Activated CD4-positive, CD25-positive, alpha-beta regulatory T cell treated with anti-CD3 and anti-CD28 coated beads, Interleukin-2, amount 50 U/mL, for 72 hours (primary cell): ENCODE results near the gene MAP1LC3B2.

Source experiments
- DNase-seq: peaks from one replicate; pipeline ENCODE4 v3.0.0; 2021

Gene MAP1LC3B2

DNA sequence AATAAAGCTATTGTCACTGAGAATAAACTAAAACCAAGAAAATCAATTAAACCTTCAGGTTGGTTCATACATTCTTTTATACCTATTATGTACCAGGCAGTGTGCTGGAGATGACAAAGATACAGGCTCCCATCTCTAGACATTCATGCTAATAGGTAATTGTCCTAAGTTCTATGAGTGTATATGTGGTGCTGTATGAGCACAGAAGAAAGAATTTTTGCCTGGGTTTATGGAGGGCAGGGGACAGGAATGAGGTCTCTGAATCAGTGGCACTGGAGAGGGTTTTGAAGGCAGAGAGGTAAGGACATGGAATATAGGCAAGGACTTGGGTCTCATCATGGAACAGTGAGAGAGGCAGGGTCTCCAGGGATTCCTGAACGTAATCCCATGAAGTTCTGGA is 38.7 kb downstream of the MAP1LC3B2 start:
- DNase-seq, result no peak

DNA sequence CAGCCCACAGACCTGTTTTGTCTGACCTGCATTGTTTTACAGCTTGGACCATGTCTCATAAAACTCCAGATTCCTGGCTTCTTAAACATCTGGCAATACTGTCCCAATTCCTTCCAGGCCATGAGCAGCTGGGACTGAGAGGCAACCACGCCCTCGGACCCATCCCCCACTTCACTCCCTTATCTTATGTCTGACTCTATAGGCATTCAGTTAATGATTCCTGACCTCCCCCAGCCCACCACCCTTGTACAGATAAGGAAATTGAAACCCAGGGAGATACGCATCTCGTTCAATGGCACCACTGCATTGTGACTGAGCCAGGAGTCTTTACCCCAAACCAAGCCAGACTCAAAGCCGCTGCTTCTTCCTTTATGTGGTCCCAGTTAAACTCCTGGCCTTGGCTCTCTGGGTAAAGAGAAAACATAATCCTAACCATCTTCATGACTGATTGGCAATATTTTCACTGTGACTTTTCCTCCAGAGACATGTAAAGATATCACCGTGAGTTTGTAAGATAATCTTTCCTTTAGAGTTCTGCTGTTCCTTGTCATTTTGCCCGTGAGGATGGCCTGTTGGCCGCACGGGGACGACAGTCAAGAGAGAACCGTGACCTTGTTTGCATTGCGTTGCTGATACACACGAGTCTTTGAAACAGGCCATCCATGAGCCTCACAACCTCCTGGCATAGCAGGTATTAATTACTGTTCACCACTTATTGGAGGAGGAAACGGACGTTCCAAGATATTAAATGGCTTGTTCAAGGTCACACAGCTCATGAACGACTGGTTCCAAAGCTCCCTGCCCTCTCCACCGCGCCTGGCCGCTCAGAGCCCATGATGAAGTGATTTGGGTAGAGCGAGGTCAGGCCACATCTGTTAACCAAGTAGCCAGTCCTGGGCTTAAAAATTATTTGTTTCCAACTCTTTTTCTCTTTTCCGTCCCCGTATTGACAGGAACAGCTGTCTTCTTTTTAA is 39.4 kb downstream of the MAP1LC3B2 start:
- no peak for DNase-seq

DNA sequence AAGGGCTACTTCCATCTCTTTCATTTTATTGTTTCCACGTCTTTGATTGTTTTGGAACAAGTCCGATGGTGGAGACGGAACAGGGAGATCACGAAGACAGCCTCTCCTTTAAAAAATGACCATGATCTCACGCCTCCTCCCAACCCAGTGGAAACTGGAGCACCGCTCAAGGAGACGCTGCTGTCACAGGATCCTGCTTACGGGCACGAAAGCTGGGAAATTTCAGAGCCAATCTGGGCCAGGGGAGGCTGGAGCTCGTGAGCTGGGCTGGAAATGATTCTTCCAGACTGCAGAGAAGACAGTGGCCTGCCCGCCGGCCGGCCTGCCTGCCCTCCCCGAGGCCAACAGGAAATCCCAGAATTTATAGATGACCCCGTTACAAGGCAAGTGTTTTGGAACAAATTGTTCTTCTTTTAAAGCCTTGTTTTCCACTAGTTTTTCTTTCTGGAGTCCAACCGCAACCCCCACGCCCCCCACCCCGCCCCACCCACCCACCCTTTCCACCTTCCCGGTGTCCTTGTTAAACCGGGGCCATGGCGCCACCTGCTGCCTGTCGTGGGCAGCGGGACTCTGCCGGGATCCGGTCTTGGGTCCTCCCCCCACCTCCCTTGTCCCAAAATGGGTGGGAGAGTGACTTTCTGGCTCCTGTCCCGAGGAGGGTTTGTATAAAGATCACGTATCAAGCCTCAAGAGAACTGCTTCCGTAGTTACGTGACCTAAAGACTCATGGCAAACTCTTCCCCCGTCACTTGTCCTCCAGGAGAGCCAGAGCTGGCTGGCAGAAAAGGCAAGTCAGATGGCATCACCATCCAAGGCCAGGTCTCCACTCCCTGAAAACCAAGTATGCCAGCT is 40.3 kb downstream of the MAP1LC3B2 start:
- peak; percentile 61 for DNase-seq

DNA sequence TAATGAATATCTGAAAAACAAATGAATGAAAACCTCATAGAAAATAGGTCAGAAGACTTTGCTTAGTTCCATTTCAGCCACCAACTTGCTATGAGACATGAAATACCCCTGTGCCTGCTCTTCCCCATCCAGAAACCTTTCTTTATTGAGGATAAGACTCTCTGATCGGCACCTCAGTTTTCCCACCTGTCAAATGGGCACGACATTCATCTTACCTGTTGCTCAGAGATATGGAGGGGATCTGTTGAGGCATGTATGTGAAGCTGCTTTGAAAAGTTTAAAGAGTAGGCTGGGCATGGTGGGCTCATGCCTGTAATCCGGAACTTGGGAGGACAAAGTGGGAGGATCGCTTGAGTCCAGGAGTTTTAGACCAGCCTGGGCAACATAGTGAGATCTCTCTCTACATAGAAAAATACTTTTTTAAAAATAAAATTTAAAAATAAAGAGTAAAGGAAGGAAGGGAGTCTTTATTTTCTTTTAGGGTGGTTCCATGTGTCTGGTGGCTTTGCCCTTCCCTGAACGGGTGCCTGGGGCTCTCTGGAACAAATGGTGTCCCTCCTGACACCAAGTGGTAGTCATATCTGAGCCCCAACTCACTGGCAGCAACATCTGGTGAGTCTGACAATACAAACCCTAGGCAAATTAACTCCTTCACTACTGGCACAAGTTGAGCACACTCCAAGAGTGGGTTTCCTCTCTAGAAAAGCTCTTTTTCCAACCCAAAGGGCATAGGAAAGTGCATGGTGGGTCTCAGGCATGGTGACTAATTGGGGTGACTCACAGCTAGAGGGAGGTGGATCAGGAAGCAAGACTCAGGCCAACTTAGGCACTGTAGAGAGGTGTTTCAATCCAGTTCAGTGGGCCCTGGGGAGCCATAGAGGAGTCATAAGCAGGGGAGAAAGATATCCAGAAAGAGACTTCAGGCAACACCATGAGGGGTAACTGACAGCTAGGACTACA is 42.1 kb downstream of the MAP1LC3B2 start:
- no peak for DNase-seq

DNA sequence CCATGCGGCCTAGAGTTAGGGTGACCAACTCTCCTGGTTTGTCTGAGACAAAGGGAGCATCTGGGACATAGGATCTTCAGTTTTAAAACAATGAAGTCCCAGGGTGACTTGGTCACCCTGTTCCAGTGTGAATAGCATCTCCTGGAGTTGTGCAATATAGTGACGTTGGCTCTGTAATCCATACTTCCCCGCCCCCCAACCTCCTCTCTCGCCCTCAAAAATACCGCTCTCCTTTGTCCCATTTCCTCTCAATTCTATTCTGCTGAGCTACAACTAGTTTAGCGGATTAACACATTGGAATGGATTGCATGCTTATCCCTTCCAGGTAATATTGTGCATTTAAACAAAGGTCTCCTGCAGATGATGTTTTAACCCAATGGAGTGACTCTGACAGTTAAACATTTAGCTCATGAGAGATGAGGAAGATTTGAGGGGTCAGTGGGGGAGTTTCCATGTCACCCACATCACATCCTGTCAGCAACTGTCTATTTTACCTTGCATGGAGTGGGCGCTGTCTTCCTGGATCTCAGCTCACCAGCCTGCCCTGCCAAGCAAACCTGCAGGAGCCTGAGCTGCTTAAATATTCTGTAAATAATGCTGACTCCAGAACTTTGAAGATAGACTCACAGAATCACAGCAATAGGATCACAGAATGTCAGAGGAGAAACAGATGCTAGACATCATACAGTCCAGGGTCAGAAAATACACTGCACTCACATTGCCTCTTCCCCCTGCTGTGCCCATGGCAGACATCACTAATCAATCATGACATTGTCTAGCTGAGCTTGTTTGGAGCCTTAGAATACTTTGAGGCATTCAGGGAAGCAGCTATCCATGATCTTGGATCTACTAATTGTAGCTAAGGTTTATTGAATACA is 43.0 kb downstream of the MAP1LC3B2 start:
- no peak for DNase-seq

DNA sequence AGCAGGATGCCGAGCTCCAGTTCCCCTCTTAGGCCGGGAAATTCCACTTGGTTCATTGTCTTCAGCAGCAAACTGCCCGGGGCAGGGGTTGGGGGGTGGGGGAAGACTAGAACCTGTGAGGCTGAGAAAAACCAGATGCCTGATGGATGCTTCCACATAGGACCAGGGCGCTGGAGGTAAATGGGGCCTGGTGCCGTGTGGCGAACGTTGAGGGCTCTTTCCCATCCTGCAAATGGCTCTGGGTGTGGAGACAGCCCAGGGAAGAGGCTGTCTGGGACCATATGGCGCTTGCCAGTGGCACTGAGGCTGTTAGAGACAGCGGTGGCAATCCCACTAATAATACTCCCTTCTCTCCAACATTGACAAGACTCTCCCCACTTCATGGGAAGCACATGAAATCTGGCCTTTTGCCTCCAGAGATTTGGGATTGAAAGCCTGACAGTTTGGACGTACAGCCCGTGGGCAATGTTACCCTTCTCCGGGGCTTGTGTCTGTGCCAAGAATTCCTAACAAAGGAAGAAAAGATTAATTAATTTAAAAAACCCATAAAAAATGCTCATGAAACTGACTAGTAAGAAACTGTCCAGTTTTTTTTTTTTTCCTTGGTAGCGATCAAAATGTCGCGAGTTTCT is 44.5 kb downstream of the MAP1LC3B2 start:
- DNase-seq, result no peak

DNA sequence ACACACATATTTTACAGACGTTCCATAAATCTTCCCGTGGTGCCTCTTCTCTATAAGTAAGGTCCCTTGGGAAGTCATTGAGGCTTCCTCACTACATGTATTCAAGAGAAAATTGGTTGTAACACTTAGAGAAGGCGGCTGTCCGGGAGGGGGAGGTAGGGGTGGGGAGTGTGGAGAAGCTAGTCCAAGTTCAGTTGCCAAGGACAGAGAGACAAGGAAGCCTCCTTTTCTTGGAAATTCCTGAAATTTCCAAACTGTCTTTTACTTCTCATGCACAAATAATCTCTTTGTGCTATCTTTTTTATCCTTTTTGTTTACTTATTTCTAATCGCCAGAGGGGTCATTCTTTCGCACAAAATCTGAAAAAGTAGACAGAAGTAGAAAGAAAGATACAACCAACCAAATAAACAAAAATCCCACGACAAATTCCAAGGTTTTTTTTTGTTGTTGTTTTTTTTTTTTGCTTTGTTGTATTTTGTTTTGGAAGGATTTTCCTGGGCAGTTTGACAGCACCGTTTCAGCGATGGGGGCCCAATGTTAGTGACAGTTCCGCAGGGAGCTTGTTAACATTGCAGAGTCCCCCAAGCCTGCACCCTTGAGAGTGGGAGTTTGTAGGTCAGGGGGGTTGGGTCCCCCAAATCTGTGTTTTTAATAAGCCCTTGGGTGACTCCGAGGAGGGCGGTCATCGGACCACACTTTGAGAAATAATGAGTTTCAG is 45.2 kb downstream of the MAP1LC3B2 start:
- no peak for DNase-seq

DNA sequence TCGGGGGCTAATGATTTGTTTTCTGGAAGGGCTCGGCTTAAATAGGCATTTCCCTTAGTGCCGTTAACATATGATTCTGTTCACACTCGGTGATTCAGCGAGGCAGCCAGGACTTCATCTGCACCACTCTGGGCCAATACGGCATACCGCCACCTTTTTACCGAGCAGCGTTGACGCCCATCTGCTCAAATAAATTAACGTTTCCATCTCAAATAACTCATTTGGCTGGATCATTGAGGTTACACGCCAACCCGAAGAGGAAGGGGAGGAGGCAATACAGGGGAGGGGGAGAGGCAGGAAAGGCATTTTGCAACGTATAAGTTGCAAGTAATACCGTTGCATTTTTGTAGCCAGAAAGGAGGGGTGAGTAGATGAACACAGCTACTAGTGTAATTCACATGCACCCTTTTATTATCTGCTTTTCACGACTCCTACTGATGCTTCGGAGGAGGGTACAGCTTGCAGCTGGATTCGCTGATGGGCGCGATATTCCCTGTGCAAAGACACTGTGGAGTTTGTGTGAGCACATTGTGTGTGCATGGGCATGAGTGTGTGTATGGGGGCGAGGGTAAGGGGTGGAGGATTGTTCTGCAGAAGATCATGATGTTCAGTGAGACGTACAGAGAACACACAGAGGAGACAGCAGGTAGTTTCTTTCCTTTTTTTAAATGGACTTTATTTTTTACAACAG is 45.9 kb downstream of the MAP1LC3B2 start:
- no peak for DNase-seq

DNA sequence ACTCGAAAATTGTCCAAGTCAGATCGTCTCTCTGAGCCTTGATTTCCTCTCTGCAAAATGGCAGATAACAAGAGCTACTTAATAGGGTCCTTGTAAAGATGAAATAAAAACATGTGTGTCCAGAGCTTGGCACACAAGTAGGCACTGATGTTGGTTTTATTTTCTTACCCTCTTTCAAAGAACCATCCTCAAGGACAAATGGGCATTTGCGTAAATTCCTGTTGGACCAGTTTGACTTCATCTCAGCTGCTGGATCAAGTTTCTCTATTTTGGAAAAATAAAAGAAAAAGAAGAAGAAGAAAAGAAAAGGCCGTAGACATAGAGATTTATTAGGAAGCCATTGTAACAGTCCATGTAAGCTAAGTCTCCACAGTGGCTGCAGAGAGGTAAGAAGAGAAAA is 47.2 kb downstream of the MAP1LC3B2 start:
- no peak for DNase-seq

DNA sequence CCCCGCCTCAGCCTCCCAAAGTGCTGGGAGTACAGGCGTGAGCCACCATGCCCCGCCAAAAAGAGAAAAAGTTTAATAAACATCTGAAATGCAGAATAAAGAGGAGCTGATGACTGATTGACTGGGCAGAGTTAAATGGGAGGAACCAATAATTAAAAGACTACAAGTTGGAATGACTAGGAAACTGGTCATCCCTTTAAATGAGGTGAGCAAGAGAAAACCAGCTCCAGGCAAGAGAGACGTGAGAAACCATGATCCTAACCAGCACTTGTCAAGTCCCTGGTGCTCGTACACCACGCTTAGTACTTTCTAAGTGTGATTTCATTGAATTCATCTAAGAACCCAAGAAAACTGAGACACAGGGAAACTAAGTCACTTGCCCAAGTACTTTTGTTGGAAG is 47.9 kb downstream of the MAP1LC3B2 start:
- no peak for DNase-seq

DNA sequence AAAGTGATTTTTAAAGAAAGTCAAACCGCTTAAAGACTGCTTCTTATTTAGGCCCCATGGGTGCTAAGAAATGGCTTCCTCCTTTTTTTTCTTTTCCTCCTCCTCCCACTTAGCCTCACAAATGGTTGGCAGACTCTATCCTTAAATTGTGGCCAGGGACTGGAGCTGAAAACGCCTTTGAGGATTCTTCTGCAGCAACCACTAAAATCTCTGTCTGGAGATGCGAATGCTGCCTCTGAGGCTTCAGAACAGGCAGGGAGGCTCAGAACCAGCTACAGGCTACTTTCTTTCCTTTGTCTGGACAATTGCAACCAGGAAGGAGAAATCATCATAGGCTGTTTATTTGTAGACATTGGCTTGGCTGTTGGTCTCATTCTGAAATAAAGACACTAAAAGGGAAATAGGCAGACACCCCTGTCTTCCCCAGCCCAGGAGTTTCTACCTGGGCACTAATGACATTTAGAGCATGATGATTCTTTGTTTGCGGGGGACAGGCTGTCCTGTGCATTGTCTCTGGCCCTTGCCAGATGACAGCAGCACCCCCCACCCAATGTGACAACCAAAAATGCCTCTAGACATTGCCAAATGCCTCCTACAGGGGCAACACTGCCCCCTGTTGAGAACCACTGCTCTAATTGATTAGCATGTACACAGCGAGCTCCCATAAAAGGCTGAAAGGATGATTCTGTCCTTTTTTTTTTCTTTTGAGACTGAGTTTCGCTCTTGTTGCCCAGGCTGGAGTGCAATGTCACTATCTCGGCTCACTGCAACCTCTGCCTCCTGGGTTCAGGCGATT is 50.3 kb downstream of the MAP1LC3B2 start:
- DNase-seq, result no peak

DNA sequence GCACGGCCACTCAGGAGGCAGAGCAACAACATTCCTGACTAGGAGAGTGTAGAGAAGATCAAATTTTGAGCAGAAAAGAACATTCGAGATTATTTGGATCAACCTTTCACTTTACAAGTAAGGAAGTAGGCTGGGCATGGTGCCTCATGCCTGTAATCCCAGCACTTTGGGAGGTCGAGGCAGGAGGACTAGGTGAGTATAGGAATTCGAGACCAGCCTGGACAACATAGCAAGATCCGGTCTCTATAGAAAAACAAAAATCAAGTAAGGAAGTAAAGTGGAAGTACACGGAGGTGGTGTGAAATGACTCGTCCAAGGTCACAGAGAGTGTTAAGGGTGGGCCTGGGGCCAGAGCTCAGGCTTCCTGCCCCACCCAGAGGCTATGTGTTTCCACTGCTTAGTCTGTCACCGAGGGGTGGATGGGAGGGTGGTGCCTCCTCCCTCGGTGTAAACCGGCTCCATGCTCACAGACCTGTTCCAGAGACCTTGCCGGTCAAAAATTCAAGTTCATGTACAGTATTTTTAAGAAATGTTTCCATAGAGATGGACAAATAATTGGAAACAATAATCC is 51.9 kb downstream of the MAP1LC3B2 start:
- no peak for DNase-seq

DNA sequence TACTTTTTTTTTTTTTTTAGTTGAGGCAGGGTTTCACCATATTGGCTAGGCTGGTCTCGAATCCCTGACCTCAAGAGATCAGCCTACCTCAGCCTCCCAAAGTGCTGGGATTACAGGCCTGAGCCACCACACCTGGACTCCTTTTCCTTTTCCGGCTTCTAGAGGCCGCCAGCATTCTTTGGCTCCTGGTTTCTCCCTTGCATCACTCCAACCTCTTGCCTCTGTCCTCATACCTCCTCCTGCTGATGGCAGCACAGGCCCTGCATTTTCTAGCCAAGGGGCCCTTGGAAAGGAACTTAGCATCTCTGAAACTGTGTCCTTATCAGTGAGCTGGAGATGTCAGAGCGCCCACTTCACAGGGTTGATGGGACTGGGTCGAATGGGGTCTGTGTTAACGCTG is 53.3 kb downstream of the MAP1LC3B2 start:
- DNase-seq, result no peak

DNA sequence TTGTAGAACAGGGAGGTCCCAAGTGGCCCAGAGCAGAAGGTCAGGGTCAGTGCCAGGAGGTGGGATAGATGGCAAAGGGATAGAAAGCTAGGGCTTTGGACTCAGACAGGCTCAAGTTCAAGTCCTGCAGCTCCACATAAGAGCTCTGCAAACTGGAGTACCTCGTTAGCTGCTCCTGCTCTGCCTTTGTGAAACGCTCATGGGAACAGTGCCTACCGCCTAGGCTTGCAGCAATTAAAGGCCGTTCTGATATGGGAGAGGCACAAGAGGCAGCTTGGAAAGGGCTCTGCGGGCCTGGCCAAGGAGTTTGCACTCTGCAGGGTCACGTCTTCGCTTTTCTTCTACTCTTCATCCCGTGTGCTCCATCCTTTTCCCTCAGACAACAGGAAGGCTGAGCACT is 54.1 kb downstream of the MAP1LC3B2 start:
- DNase-seq, result no peak

DNA sequence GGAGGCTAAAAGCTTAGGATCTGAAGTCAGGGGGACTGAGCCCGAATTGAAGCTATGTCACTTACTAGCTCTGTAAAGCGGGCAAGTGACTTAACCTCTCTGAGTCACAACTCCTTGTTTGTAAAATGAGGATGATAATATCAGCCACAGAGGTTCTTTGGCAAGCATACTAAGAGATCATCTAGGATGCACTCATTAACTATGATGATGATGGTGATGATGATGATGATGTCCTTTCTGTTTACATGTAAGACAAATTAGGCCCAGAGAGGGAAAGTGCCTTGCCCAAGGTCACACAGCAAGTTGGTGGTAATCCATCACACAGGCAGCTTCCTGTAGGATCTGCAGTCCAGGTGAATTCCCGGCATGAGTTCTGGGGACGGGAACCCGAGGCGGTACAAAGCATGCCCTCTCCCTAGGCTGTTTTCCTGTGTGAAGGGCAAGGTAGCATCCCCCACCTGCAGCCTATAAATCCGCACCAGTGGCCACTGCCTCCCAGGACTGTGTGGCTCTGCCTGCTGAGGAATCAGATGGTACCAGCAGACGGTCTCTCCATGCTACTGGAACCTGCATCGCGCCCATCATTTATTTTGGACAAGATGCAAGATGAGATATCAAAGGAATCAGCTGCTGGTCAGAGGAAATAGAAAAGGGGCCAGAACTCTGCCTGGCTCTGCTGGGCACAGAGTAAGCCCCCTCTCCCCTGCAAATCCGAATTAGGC is 55.2 kb downstream of the MAP1LC3B2 start:
- DNase-seq, result no peak

DNA sequence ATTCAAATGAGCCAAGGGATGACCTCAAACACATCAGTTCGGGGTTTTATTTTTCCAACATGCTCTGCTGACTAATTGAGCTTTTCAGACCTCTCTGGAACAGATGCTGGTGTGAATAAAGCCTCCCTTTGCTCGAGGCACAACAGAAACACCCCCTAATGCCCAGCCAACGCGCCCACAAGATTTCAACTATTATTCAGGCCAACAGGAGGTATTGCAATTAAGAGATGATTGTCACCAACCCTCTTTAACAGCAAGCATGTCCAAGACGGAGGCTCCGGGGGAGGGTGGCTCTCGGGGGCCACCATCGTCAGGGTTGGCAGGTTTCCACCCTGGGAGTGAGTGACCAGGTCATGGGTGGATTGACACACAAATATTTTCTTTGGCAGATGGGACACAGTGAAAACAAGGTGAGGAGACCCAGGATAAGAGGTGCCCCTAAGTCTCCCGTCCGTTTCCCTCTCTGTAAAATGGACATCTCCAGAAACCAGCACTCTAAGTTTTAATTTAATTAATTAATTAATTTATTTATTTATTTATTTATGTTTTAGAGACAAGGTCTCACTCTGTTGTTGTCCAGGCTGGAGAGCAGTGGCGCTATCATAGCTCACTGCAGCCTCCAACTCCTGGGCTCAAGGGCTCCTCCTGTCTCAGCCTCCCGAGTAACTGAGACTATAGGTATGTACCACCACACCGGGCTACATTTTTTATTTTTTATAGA is 56.1 kb downstream of the MAP1LC3B2 start:
- no peak for DNase-seq
